Activated CD4-positive, alpha-beta T cell treated with anti-CD3 and anti-CD28 coated beads, Interleukin-2, Interleukin-6, amounts not matched to agents 100 ng/mL and 50 ng/mL, durations not matched to agents 16 hours and 8 hours (primary cell): ENCODE measurements around the gene TUT4.

Source experiments
- DNase-seq: peaks from one replicate; pipeline ENCODE4 v3.0.0-alpha.2; 2020

The TUT4 gene

DNA sequence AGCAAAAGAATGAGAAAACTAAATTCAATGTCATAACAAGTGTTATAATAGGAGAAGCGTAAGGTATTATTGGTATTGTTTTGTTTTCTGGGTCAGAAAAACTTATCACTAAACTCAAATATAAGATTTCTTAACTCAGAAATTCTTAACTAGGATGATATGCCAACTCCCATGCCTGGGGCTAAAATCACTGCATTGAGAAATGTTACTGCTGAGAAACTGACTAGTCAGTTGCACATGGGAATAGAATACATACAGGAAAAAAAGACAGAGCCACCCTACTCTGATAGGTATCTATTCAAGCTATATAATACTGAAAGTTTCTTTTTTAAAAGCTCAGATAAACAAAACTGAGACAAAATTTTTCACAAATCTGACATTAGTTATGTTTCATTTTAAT lies 92.2 kb downstream of the TUT4 start:
- DNase-seq = no peak

- no peak for DNase-seq
These were observed 97.2 kb downstream of the TUT4 start for GRCh38 chr1:52455686-52456085.

DNA sequence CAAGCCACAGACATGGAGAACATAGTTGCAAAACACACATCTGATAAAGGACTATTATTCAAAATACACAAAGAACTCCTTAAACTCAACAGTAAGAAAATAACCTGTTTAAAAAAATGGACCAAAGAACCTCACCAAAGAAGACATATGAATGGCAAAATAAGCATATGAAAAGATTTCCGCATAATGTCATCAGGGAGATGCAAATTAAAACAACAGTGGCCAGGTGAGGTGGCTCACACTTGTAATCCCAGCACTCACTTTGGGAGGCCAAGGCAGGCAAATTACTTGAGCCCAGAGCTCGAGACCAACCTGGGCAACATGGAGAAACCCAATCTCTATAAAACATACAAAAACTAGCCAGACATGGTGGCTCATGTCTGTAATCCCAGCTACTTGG lies 98.1 kb downstream of the TUT4 start:
- no peak for DNase-seq

GRCh38 chr1:52454127-52454526 lies 98.8 kb downstream of the TUT4 start:
- no peak for DNase-seq

- DNase-seq = no peak
These were observed 108.4 kb downstream of the TUT4 start for GRCh38 chr1:52444463-52444862.

GRCh38 chr1:52439976-52440375 lies 112.9 kb downstream of the TUT4 start:
- DNase-seq = no peak

DNA sequence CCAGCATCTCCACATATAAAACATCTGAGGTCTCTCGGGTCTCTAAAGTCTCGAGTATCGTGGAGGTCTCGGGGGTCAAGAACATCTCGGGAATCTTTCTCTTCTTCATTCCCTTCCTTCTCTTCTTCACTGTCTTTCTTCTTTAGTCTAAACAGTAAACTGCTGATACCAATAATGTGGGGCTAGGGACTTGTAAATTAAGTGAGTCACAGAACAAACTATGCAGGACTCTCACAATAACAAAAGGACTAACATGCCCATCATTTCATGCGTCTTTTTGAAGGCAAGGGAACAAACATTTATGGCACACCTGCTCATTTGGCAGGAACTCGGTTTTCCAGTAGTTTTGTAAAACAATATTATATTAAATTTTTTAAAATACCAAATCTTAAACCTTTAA lies 116.1 kb downstream of the TUT4 start:
- DNase-seq = no peak

- no peak for DNase-seq
These were observed 117.2 kb downstream of the TUT4 start for GRCh38 chr1:52435650-52436049.

DNA sequence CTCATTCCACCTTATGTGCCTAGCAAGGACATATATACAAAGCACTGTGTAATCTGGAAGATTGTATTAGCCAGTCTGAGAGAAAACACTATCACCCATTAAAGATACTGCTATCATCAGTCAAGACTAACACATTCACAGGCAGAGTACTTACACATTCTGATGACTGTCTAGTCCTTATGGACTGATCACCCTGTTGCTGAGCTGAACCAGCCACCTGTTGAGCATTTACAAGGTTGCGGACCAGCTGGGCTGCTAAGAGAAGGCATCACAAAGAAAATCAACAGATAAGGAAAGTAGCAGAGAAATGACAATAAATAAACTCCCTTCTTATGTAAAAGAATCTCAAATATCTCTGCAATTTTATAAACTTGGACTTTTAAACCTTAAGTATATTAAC lies 117.7 kb downstream of the TUT4 start:
- DNase-seq = no peak

DNA sequence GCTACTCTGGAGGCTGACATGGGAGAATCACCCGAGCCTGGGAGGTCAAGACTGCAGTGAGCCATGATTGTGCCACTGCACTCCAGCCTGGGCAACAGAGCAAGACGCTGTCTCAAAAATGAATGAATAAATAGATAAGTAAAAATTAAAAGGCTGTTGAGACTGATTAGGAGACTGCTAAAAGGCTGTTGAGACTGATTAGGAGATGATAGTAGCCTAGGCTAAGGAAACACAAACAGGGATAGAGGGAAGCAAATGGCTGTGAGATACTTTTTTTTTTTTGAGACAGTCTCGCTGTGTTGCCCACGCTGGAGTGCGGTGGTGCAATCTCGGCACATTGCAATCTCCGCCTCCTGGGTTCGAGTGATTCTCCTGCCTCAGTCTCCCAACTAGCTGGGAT lies 120.1 kb downstream of the TUT4 start:
- DNase-seq = no peak

DNA sequence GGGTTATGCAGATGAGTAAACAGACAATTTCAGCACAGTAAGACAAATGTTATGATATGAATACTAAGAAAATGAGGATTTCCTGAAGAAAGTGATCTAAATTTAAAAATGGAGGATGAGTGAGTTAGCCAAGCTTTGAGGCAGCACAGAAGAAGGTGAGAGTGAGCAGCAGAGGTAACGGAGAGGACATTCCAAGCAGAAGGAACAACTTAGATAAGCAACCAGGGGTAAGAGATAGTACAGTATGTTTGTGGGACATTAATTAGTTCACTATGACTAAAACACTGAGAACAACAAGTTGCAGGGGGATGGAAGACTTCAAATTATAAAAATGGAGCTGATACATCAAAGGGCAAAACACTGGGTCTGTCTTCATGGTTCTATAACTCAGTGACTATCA lies 125.7 kb downstream of the TUT4 start:
- no peak for DNase-seq

DNA sequence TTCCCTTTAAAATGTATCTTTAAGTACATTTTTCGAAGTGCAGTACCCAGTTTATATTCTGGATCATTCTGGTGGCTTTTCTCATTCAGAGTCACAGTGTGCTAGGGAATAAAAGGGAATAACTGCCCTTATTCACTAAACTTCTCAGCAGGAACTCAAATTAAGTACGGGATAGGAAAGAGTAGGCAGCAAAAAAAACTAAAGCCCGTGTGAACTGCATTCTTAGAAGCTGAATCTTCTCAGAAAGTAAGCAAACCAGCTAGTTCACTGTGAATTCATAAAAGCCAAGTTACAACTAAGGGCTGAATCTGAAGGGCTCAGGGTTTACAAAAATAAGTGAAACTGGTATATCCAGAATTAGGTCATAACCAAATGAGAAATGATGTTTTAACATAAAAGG lies 126.5 kb downstream of the TUT4 start:
- no peak for DNase-seq

DNA sequence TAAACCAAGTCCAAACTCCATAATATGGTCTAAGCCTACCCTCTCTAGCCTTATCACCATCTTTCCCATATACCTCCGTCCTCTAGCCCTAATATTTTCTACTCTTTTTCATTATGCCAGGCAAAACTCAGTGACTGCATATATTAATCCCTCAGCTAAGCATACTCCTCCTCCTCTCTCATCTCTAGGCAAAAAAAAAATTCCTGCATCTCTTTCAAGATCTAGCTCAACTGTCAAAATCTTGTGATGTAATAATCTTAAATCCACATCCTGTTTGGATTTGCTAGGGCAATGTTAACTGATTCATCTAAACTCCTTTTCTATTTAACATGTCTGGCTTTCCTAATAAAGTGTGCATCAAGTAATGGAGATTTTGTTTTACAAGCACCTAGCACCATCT lies 128.1 kb downstream of the TUT4 start:
- no peak for DNase-seq

DNA sequence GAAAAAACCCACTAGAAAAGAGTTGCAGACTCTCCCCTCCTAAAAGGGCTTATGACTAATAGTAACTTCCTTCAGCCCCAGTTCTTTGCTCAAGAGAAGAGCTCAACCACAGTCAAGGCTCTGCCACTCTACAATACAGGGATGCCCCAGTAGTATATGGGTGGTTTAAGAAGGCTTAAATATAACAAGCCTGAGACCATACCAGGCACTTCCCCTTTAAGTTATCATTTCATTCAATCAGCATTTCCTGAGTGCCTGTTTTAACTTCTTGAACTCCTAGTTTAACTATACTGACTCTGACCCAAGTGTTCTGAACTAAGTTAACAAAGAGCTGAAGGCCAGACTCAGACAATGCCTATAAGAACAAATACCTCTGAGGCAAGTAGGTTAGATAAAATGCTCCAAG lies 128.7 kb downstream of the TUT4 start:
- DNase-seq = peak; percentile 52

DNA sequence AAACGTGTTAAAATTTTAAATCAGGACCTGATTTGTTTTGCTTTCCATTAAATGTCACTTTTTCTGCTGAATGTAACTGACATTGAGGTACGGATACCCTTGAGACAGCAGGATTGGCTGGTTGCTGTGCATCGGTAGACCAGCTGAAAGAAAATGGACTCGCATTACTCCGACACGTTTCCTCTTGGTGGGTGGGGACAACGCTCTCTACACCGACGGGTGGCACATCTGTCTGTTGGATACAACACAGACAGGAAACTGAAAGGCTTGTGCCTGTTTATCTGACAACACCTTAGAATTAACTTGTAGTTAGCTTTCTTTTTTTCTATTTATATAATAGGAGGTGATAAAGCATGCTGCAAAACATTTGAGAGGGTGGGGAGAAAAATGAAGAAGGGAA lies 129.1 kb downstream of the TUT4 start:
- peak; percentile 78 for DNase-seq

- no peak for DNase-seq
These were observed 129.8 kb downstream of the TUT4 start for GRCh38 chr1:52423055-52423454.

DNA sequence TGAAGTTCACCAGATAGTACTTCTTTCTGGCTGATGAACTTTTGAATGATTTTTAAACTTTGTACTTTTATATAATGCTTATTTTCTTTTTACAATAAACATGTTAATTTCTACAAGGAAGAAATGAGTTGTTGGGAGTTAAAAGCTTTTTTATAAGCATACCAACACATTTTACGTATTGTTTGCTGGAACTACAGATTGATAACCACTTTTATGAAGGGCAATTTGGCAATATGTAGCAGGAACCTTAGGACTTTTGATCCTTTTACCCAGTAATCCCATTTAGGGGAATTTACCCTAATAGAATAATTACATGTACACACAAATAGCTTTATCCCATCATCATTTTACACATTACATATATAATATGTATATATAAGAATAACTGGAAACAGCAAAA lies 132.2 kb downstream of the TUT4 start:
- DNase-seq = no peak

GRCh38 chr1:52416811-52417210 lies 136.1 kb downstream of the TUT4 start:
- DNase-seq = no peak

- DNase-seq = no peak
These were observed 137.9 kb downstream of the TUT4 start for GRCh38 chr1:52414942-52415341.

GRCh38 chr1:52413410-52413989 lies 139.4 kb downstream of the TUT4 start:
- no peak for DNase-seq

DNA sequence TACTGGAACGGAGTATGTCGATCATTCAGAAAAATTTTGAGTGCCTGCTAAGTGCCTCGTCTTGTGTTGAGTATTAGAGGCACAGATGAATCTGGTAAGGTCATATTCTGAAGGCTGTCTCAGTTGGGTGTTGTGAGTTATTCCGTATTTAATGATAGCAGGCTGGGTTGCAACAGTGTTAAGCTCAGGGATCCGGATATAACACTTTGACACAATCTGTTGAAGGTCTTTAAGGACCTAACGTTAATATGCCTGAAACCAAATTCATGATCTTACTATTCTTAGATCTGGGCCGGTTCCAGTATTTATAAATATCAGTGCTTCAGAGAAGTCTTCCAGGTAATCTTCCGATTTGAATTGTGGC lies 147.9 kb downstream of the TUT4 start:
- no peak for DNase-seq

- DNase-seq = peak; percentile 97
These were observed 148.5 kb downstream of the TUT4 start, which contains the start of the genes ORC1 and PRPF38A for GRCh38 chr1:52404116-52404974. TSS of gene ORC1 (minus strand) at chr1:52404423. CDS start at chr1:52402223, 2,200 bp downstream. TSS of gene PRPF38A (plus strand) at chr1:52404602. CDS start at chr1:52404750, 148 bp downstream.

- peak; percentile 74 for DNase-seq
These were observed 149.3 kb downstream of the TUT4 start for GRCh38 chr1:52403566-52404115.

GRCh38 chr1:52402860-52403240 lies 150.0 kb downstream of the TUT4 start:
- DNase-seq = no peak
